Measurements from ENCODE around the gene FRMPD2. TPM values are rescaled to one million over a fixed set of nuclear protein-coding genes. Genes with fewer than 3 reads are reported as not detected.

FRMPD2 gene
- total and polyA plus RNA-seq, 2 donors (not counting 3 experiments of a cell fraction or from before 2014, with no cell fraction given), result 0.42 TPM; not detected in 1

GRCh38 chr10:48266528-48266927 is 8.0 kb downstream of the FRMPD2 start:
- TF ChIP-seq EZH2 (IDR thresholded peaks at IDR 0.05; ENCODE audit: borderline replicate concordance, low read depth, low read length, severe bottlenecking) (no peak), JUN (IDR thresholded peaks at IDR 0.05; ENCODE audit: borderline replicate concordance, insufficient read depth, insufficient read length, low read depth) (no peak), FOS (IDR thresholded peaks at IDR 0.05; ENCODE audit: borderline replicate concordance, insufficient read depth, low read length) (no peak), GATA2 (IDR thresholded peaks at IDR 0.05; ENCODE audit: insufficient read depth, insufficient read length, low read depth, low read length) (no peak), POLR2AphosphoS5 (IDR thresholded peaks at IDR 0.05; ENCODE audit: insufficient read depth, low read depth, low read length) (no peak), MYC (IDR thresholded peaks at IDR 0.05; ENCODE audit: low read depth, low read length) (no peak), MAX (IDR thresholded peaks at IDR 0.05; ENCODE audit: insufficient read depth, insufficient read length) (no peak), POLR2A (IDR thresholded peaks at IDR 0.05; ENCODE audit: low read depth, low read length) (no peak), CTCF (IDR thresholded peaks at IDR 0.05; ENCODE audit: extremely low read depth in 1 of 2, insufficient read depth in 1 of 2, low read depth in 1 of 2, low read length in 2 of 2) (no peak)
- Histone ChIP-seq H3K9me1 (replicated peaks; ENCODE audit: control insufficient read depth, extremely low read depth, insufficient read depth, low read length) (no peaks in the 10 kb centered on the region), H4K20me1 (replicated peaks; ENCODE audit: control insufficient read depth, extremely low read depth, insufficient read depth, low read length) (no peaks in the 10 kb centered on the region), H2AFZ (ENCODE audit: low read depth, low read length) (no peak overlapping the region), H3K4me2 (ENCODE audit: insufficient read depth, low read length) (no peak overlapping the region), H3K4me3 (replicated peaks in 1 of 3; ENCODE audit: insufficient read depth in 1 of 3, low read depth in 1 of 3, low read length in 3 of 3) (no peak overlapping the region), H3K27ac (ENCODE audit: insufficient read depth, low read depth, low read length) (no peak overlapping the region), H3K9ac (replicated peaks; ENCODE audit: extremely low read depth, insufficient read depth, low read length) (no peak overlapping the region), H3K4me1 (ENCODE audit: control insufficient read depth, extremely low read depth, insufficient read depth, low read length) (no peaks in the 10 kb centered on the region), H3K9me3 (replicated peaks; ENCODE audit: control insufficient read depth, insufficient read depth, low read length) (no peaks in the 10 kb centered on the region), H3K36me3 (ENCODE audit: control insufficient read depth in 2 of 2, extremely low read depth in 1 of 2, insufficient read depth in 2 of 2, low read length in 2 of 2) (no peaks in the 10 kb centered on the region), H3K79me2 (ENCODE audit: control insufficient read depth, insufficient read depth, low read length) (no peaks in the 10 kb centered on the region), H3K27me3 (ENCODE audit: control insufficient read depth in 2 of 2, insufficient read depth in 2 of 2, low read length in 2 of 2) (peaks cover 5 to 23% of the 10 kb centered on the region in 2 experiments)
- dilution Hi-C loops (cut with MboI; ENCODE audit: extremely low pct_ligation_motif_present, low sequenced_read_pairs) (no loop called here), intact Hi-C loops (cut with micrococcal nuclease) (no loop called here)
- ChIA-PET CTCF (no interaction called here), POLR2A (no interaction called here)
- no peak for FAIRE-seq
- no TSS peak for BruUV-seq (replicated peaks)
- no peak for DNase-seq (ENCODE audit: low read depth, low spot score)

Data from endothelial cell of umbilical vein (primary cell).